ENCODE data around the gene TMEM255B.

The TMEM255B gene

GRCh38 chr13:113859311-113860050 lies 100.5 kb downstream of the TMEM255B start:
- no peak for DNase-seq (ENCODE audit: low read depth, low spot score)

- DNase-seq (ENCODE audit: low read depth, low spot score), result peak; percentile 73
These were observed 101.1 kb downstream of the TMEM255B start for GRCh38 chr13:113860051-113860664.

GRCh38 chr13:113860665-113861432 lies 101.8 kb downstream of the TMEM255B start:
- peak; percentile 87 for DNase-seq (ENCODE audit: low read depth, low spot score)

- DNase-seq (ENCODE audit: low read depth, low spot score), result peak; percentile 81
These were observed 102.5 kb downstream of the TMEM255B start for GRCh38 chr13:113861433-113862030.

GRCh38 chr13:113862191-113862930 lies 103.3 kb downstream of the TMEM255B start:
- DNase-seq (ENCODE audit: low read depth, low spot score), result peak; percentile 37

GRCh38 chr13:113862931-113863523 lies 104.0 kb downstream of the TMEM255B start:
- DNase-seq (ENCODE audit: low read depth, low spot score), result peak; percentile 69

- peak; percentile 25 for DNase-seq (ENCODE audit: low read depth, low spot score)
These were observed 104.7 kb downstream of the TMEM255B start, which contains the start of gene GAS6 for GRCh38 chr13:113863524-113864272. TSS of gene GAS6 (minus strand) at chr13:113864076. CDS start at chr13:113863920, 156 bp downstream.

GRCh38 chr13:113864273-113864890 lies 105.4 kb downstream of the TMEM255B start:
- peak; percentile 5 for DNase-seq (ENCODE audit: low read depth, low spot score)

GRCh38 chr13:113865427-113865826 lies 106.4 kb downstream of the TMEM255B start:
- no peak for DNase-seq (ENCODE audit: low read depth, low spot score)
